Ectodermal cell (in vitro differentiated cells): ENCODE measurements around the gene FUT8.
"Not testable (repeated sequence)": the region's sequence is repeated elsewhere in the genome, so short reads cannot be mapped to it uniquely, and the experiment has no call there.

Source experiments
- H3K27ac ChIP-seq: 2 replicates; pipeline ENCODE4 v1.7.0; 2013; ENCODE audit warnings: mild to moderate bottlenecking, low read depth, low read length; ENCODE audit not compliant: insufficient read depth, poor library complexity, severe bottlenecking
- H3K27me3 ChIP-seq: 2 replicates; pipeline ENCODE4 v1.7.0; 2013; ENCODE audit warnings: mild to moderate bottlenecking, low read length; ENCODE audit not compliant: insufficient read depth, control insufficient read depth, poor library complexity, severe bottlenecking
- H3K36me3 ChIP-seq: one replicate; pipeline ENCODE4 v1.7.0; 2013; ENCODE audit warnings: low read length; ENCODE audit not compliant: control insufficient read depth, insufficient read depth
- H3K4me1 ChIP-seq: one replicate; pipeline ENCODE4 v1.7.0; 2013; ENCODE audit warnings: low read length; ENCODE audit not compliant: control insufficient read depth, insufficient read depth
- H3K4me3 ChIP-seq: 2 replicates; pipeline ENCODE4 v1.7.0; 2013; ENCODE audit warnings: low read depth, low read length, control low read depth; ENCODE audit not compliant: insufficient read depth
- H3K9me3 ChIP-seq: 2 replicates; pipeline ENCODE4 v1.7.0; 2013; ENCODE audit warnings: mild to moderate bottlenecking, low read length, moderate library complexity; ENCODE audit not compliant: control insufficient read depth
- WGBS, 2 experiments: methylation state at CpG; one replicate each; pipeline ENCODE4 v1.1.7; 2013; ENCODE audit warnings: missing lambda C conversion rate in 2 of 2; 5-methylcytosine and 5-hydroxymethylcytosine counted together

FUT8 gene

GRCh38 chr14:65631040-65631439 is 218.5 kb downstream of the FUT8 start:
- Histone ChIP-seq H3K9me3 (no peaks in the 10 kb centered on the region), H3K4me1 (no peaks in the 10 kb centered on the region), H3K27ac (no peak overlapping the region), H3K27me3 (no peaks in the 10 kb centered on the region), H3K36me3 (no peaks in the 10 kb centered on the region), H3K4me3 (no peak overlapping the region)
- 100% methylated on average over 1 of the region's 1 CpG for WGBS, 2 experiments

GRCh38 chr14:65632487-65632886 is 220.0 kb downstream of the FUT8 start:
- no peaks in the 10 kb centered on the region for H3K27me3 ChIP-seq
- H3K9me3 ChIP-seq, result no peaks in the 10 kb centered on the region
- H3K36me3 ChIP-seq, result no peaks in the 10 kb centered on the region
- no peak overlapping the region for H3K4me3 ChIP-seq
- 93 to 95% methylated on average over 1 of the region's 1 CpG for WGBS, 2 experiments
- H3K4me1 ChIP-seq, result no peaks in the 10 kb centered on the region
- no peak overlapping the region for H3K27ac ChIP-seq

GRCh38 chr14:65633666-65634065 is 221.1 kb downstream of the FUT8 start:
- H3K27ac ChIP-seq, H3K4me1 ChIP-seq, H3K4me3 ChIP-seq, H3K9me3 ChIP-seq, H3K36me3 ChIP-seq, H3K27me3 ChIP-seq: not testable (repeated sequence)
- WGBS, 2 experiments, result 96% methylated on average over 24 of the region's 26 CpGs

- Histone ChIP-seq H3K27me3 (no peaks in the 10 kb centered on the region), H3K27ac (no peak overlapping the region), H3K9me3 (no peaks in the 10 kb centered on the region), H3K36me3 (no peaks in the 10 kb centered on the region), H3K4me3 (no peak overlapping the region), H3K4me1 (no peaks in the 10 kb centered on the region)
- WGBS, 2 experiments, result 95% methylated on average over 7 of the region's 7 CpGs
These were observed 225.2 kb downstream of the FUT8 start for GRCh38 chr14:65637780-65638179.

- H3K36me3 ChIP-seq, result no peaks in the 10 kb centered on the region
- H3K9me3 ChIP-seq, result no peaks in the 10 kb centered on the region
- no peaks in the 10 kb centered on the region for H3K27me3 ChIP-seq
- H3K4me1 ChIP-seq, result no peaks in the 10 kb centered on the region
- 94 to 100% methylated on average over 1 of the region's 1 CpG for WGBS, 2 experiments
- no peak overlapping the region for H3K4me3 ChIP-seq
- no peak overlapping the region for H3K27ac ChIP-seq
These were observed 226.7 kb downstream of the FUT8 start for GRCh38 chr14:65639216-65639615.

- no peaks in the 10 kb centered on the region for H3K9me3 ChIP-seq
- H3K27ac ChIP-seq, result no peak overlapping the region
- no peaks in the 10 kb centered on the region for H3K27me3 ChIP-seq
- WGBS, 2 experiments, result 90% methylated on average over 2 of the region's 2 CpGs; no CpG with 5 or more reads in 1 of the 2 experiments
- H3K4me1 ChIP-seq, result no peaks in the 10 kb centered on the region
- H3K4me3 ChIP-seq, result no peak overlapping the region
- no peaks in the 10 kb centered on the region for H3K36me3 ChIP-seq
These were observed 238.3 kb downstream of the FUT8 start for GRCh38 chr14:65650826-65651225.

GRCh38 chr14:65656554-65656953 is 244.0 kb downstream of the FUT8 start:
- H3K4me1 ChIP-seq, result no peaks in the 10 kb centered on the region
- no peak overlapping the region for H3K4me3 ChIP-seq
- H3K9me3 ChIP-seq, result no peaks in the 10 kb centered on the region
- H3K27me3 ChIP-seq, result no peaks in the 10 kb centered on the region
- no peak overlapping the region for H3K27ac ChIP-seq
- H3K36me3 ChIP-seq, result no peaks in the 10 kb centered on the region
- 92 to 98% methylated on average over 2 of the region's 2 CpGs for WGBS, 2 experiments

GRCh38 chr14:65658202-65658601 is 245.7 kb downstream of the FUT8 start:
- no peaks in the 10 kb centered on the region for H3K27me3 ChIP-seq
- H3K4me3 ChIP-seq, result no peak overlapping the region
- no peaks in the 10 kb centered on the region for H3K4me1 ChIP-seq
- H3K9me3 ChIP-seq, result no peaks in the 10 kb centered on the region
- H3K36me3 ChIP-seq, result no peaks in the 10 kb centered on the region
- H3K27ac ChIP-seq, result no peak overlapping the region

GRCh38 chr14:65661865-65662264 is 249.3 kb downstream of the FUT8 start:
- WGBS, 2 experiments, result 73 to 79% methylated on average over 2 to 3 of the region's 3 CpGs
- H3K27ac ChIP-seq, result no peak overlapping the region
- peaks cover 6% of the 10 kb centered on the region for H3K4me1 ChIP-seq
- H3K4me3 ChIP-seq, result no peak overlapping the region
- H3K36me3 ChIP-seq, result no peaks in the 10 kb centered on the region
- no peaks in the 10 kb centered on the region for H3K9me3 ChIP-seq
- no peaks in the 10 kb centered on the region for H3K27me3 ChIP-seq

GRCh38 chr14:65664436-65664835 is 251.9 kb downstream of the FUT8 start:
- Histone ChIP-seq H3K4me1 (peaks cover 6% of the 10 kb centered on the region), H3K36me3 (no peaks in the 10 kb centered on the region), H3K4me3 (no peak overlapping the region), H3K27me3 (no peaks in the 10 kb centered on the region), H3K27ac (peak overlapping the region; percentile 20), H3K9me3 (no peaks in the 10 kb centered on the region)

GRCh38 chr14:65676361-65677014 is 264.0 kb downstream of the FUT8 start:
- Histone ChIP-seq H3K4me1 (no peaks in the 10 kb centered on the region), H3K9me3 (no peaks in the 10 kb centered on the region), H3K27ac (no peak overlapping the region), H3K27me3 (no peaks in the 10 kb centered on the region), H3K4me3 (no peak overlapping the region), H3K36me3 (no peaks in the 10 kb centered on the region)
- WGBS, 2 experiments, result 94 to 100% methylated on average over 1 to 5 of the region's 5 CpGs
